Loucy (cell line): ENCODE measurements around the gene IL4.

Source experiments
- H2AFZ ChIP-seq: fragments of 200-600 bp; sonication (generic); 2 replicates; pipeline ENCODE4 v1.6.0; 2016; ENCODE audit warnings: antibody characterized with exemption, mild to moderate bottlenecking, low read length, moderate library complexity
- H3F3A ChIP-seq: fragments of 200-600 bp; 2 replicates; pipeline ENCODE4 v1.6.0; 2016; ENCODE audit warnings: antibody characterized with exemption, low read depth, mild to moderate bottlenecking
- H3K27me3 ChIP-seq: fragments of 200-600 bp; sonication (generic); 2 replicates; pipeline ENCODE4 v1.6.1; 2014; ENCODE audit warnings: low read length, mild to moderate bottlenecking; ENCODE audit not compliant: insufficient read depth, poor library complexity, severe bottlenecking
- H3K36me3 ChIP-seq: fragments of 200-600 bp; sonication (generic); 2 replicates; pipeline ENCODE4 v1.6.1; 2016; ENCODE audit warnings: low read length; ENCODE audit not compliant: insufficient read depth
- H3K4me1 ChIP-seq: fragments of 200-600 bp; sonication (generic); 2 replicates; pipeline ENCODE4 v1.5.1; 2014; ENCODE audit warnings: low read length, mild to moderate bottlenecking; ENCODE audit not compliant: insufficient read depth, poor library complexity, severe bottlenecking
- H3K4me2 ChIP-seq: fragments of 200-600 bp; sonication (generic); 2 replicates; pipeline ENCODE4 v1.6.0; 2014; ENCODE audit warnings: antibody characterized with exemption, low read length, low read depth, mild to moderate bottlenecking; ENCODE audit not compliant: poor library complexity, severe bottlenecking
- H3K4me3 ChIP-seq: fragments of 200-600 bp; sonication (generic); 2 replicates; pipeline ENCODE4 v1.5.1; 2014; ENCODE audit warnings: low read length, mild to moderate bottlenecking, mixed read lengths; ENCODE audit not compliant: poor library complexity, severe bottlenecking
- H3K79me2 ChIP-seq: fragments of 200-600 bp; sonication (generic); 2 replicates; pipeline ENCODE4 v1.6.1; 2014; ENCODE audit warnings: low read length; ENCODE audit not compliant: insufficient read depth
- H3K9ac ChIP-seq: fragments of 200-600 bp; sonication (generic); 2 replicates; pipeline ENCODE4 v1.6.0; 2014; ENCODE audit warnings: mild to moderate bottlenecking, low read depth, low read length, moderate library complexity; ENCODE audit not compliant: poor library complexity, severe bottlenecking
- H3K9me2 ChIP-seq: fragments of 200-600 bp; sonication (generic); replicated peaks from 2 replicates; pipeline ENCODE4 v1.6.1; 2016; ENCODE audit warnings: low read depth, low read length, mixed read lengths
- H3K9me3 ChIP-seq: fragments of 200-600 bp; sonication (generic); 2 replicates; pipeline ENCODE4 v1.6.1; 2014; ENCODE audit warnings: mild to moderate bottlenecking, antibody characterized with exemption, low read length, low read depth; ENCODE audit not compliant: insufficient read depth
- H4K20me1 ChIP-seq: fragments of 200-600 bp; sonication (generic); 2 replicates; pipeline ENCODE4 v1.6.0; 2014; ENCODE audit warnings: antibody characterized with exemption, low read length, mild to moderate bottlenecking; ENCODE audit not compliant: insufficient read depth, poor library complexity, severe bottlenecking
- CTCF ChIP-seq: fragments of 200-600 bp; sonication (generic); conservative IDR thresholded peaks from 2 replicates; pipeline ENCODE4 v1.5.1; 2014; ENCODE audit warnings: mild to moderate bottlenecking, antibody characterized with exemption, low read length
- EZH2phosphoT487 ChIP-seq: fragments of 200-600 bp; IDR thresholded peaks from 2 replicates; pipeline ENCODE4 v1.6.1; 2018; ENCODE audit warnings: antibody characterized with exemption, mild to moderate bottlenecking, moderate library complexity, borderline replicate concordance

IL4 gene

GRCh38 chr5:132679166-132679565, 5.4 kb downstream of the IL4 start:
- H4K20me1 ChIP-seq = no peaks in the 10 kb centered on the region
- H3F3A ChIP-seq = no peaks in the 10 kb centered on the region
- no peak overlapping the region for H3K4me3 ChIP-seq
- H3K27me3 ChIP-seq = no peaks in the 10 kb centered on the region
- no peak overlapping the region for H2AFZ ChIP-seq
- H3K79me2 ChIP-seq = no peaks in the 10 kb centered on the region
- TF ChIP-seq CTCF = no peak
- no peak for TF ChIP-seq EZH2phosphoT487
- no peaks in the 10 kb centered on the region for H3K36me3 ChIP-seq
- no peaks in the 10 kb centered on the region for H3K4me1 ChIP-seq
- H3K9me2 ChIP-seq = no peaks in the 10 kb centered on the region
- no peaks in the 10 kb centered on the region for H3K9me3 ChIP-seq
- no peak overlapping the region for H3K9ac ChIP-seq
- no peak overlapping the region for H3K4me2 ChIP-seq

GRCh38 chr5:132679717-132680380, 6.1 kb downstream of the IL4 start:
- H3K4me3 ChIP-seq = no peak overlapping the region
- no peaks in the 10 kb centered on the region for H3K36me3 ChIP-seq
- H3K4me2 ChIP-seq = no peak overlapping the region
- H3K9me3 ChIP-seq = no peaks in the 10 kb centered on the region
- no peak overlapping the region for H2AFZ ChIP-seq
- H3K9me2 ChIP-seq = no peaks in the 10 kb centered on the region
- no peaks in the 10 kb centered on the region for H3F3A ChIP-seq
- H3K9ac ChIP-seq = no peak overlapping the region
- H3K4me1 ChIP-seq = no peaks in the 10 kb centered on the region
- H3K79me2 ChIP-seq = no peaks in the 10 kb centered on the region
- TF ChIP-seq EZH2phosphoT487 = no peak
- no peak for TF ChIP-seq CTCF
- H4K20me1 ChIP-seq = no peaks in the 10 kb centered on the region
- H3K27me3 ChIP-seq = no peaks in the 10 kb centered on the region

GRCh38 chr5:132680780-132681475, 7.1 kb downstream of the IL4 start:
- Histone ChIP-seq H4K20me1 (no peaks in the 10 kb centered on the region), H3K36me3 (no peaks in the 10 kb centered on the region), H2AFZ (no peak overlapping the region), H3K27me3 (no peaks in the 10 kb centered on the region), H3K9me3 (no peaks in the 10 kb centered on the region), H3F3A (no peaks in the 10 kb centered on the region), H3K4me2 (no peak overlapping the region), H3K9ac (no peak overlapping the region), H3K4me1 (no peaks in the 10 kb centered on the region), H3K9me2 (no peaks in the 10 kb centered on the region), H3K4me3 (no peak overlapping the region), H3K79me2 (no peaks in the 10 kb centered on the region)
- no peak for TF ChIP-seq CTCF
- no peak for TF ChIP-seq EZH2phosphoT487
